Endothelial cell (in vitro differentiated cells): ENCODE measurements around the gene EPHA4. TPM values are rescaled to one million over a fixed set of nuclear protein-coding genes. Genes with fewer than 3 reads are reported as not detected.

Source experiments
- DNase-seq: peaks from one replicate; pipeline ENCODE4 v3.0.0; 2021; ENCODE audit warnings: low spot score
- H3K27ac Mint-ChIP-seq: one replicate; pipeline ENCODE4 v1.8.0; 2021; ENCODE audit warnings: mixed read lengths, inconsistent platforms; ENCODE audit not compliant: unreplicated experiment
- H3K27me3 Mint-ChIP-seq: one replicate; pipeline ENCODE4 v1.8.0; 2021; ENCODE audit warnings: mild to moderate bottlenecking, moderate library complexity, mixed read lengths, inconsistent platforms; ENCODE audit not compliant: unreplicated experiment
- H3K36me3 Mint-ChIP-seq: one replicate; pipeline ENCODE4 v1.8.0; 2021; ENCODE audit warnings: mild to moderate bottlenecking, low read depth, mixed read lengths, inconsistent platforms; ENCODE audit not compliant: unreplicated experiment
- H3K4me1 Mint-ChIP-seq: one replicate; pipeline ENCODE4 v1.8.0; 2021; ENCODE audit warnings: mild to moderate bottlenecking, mixed read lengths, inconsistent platforms; ENCODE audit not compliant: unreplicated experiment
- H3K4me3 Mint-ChIP-seq: one replicate; pipeline ENCODE4 v1.8.0; 2021; ENCODE audit warnings: mild to moderate bottlenecking, mixed read lengths, inconsistent platforms; ENCODE audit not compliant: unreplicated experiment
- H3K9me3 Mint-ChIP-seq: one replicate; pipeline ENCODE4 v1.8.0; 2021; ENCODE audit warnings: mixed read lengths, inconsistent platforms; ENCODE audit not compliant: unreplicated experiment
- total RNA-seq: library from RNA; stranded (reverse); fragmentation: NEBNext Ultra II Directional; extraction: Animal tissue kit (Norgen Biotek cat#: 25700); gene quantifications from one replicate; pipeline ENCODE4 v1.2.1, GENCODE V29; 2021; ENCODE audit not compliant: unreplicated experiment
- TF ChIP-seq, protein P1 (sequence below): fragments of 200-600 bp; sonication (generic); IDR thresholded peaks from one replicate; pipeline ENCODE4 v1.5.0; 2021; ENCODE audit warnings: antibody characterized with exemption; ENCODE audit not compliant: unreplicated experiment

The EPHA4 gene
- total RNA-seq, 1 donor from 2014 or later: 62.0 TPM

DNA sequence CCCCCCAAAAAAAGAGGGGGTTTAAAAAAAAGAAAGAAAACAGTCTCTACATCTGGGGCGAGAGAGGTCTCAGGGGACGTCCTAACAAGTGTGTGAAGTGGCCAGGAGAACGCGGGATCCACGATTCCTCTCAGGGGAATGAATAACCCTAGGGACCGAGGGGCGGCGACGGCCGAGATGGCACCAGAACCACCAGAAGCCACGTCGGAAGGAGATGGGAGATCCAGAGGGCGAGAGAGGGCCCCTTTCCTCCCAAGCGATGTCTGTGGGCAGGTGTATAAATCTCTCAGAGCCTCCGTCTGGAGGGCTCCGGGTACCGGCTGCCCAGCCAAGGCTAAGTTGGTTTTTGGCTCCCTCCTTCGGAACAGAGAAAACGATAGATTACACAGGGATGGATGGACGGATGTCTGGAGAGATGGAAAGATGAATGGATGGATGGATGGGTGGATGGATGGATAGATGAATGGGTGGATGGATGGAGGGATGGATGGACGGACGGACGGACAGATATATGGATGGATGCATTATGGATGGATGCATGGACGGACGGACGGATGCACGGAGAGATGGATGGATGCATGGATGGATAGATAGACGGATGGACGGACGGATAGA is 1.7 kb downstream of the EPHA4 start:
- Mint-ChIP-seq H3K4me1 (peaks cover 28% of the 10 kb centered on the region), H3K9me3 (no peaks in the 10 kb centered on the region), H3K27ac (peak overlapping the region; percentile 42), H3K4me3 (peak overlapping the region; percentile 98), H3K36me3 (peaks cover 7% of the 10 kb centered on the region), H3K27me3 (peaks cover 6% of the 10 kb centered on the region)
- peak; percentile 11 for DNase-seq
- TF ChIP-seq, protein P1, sequence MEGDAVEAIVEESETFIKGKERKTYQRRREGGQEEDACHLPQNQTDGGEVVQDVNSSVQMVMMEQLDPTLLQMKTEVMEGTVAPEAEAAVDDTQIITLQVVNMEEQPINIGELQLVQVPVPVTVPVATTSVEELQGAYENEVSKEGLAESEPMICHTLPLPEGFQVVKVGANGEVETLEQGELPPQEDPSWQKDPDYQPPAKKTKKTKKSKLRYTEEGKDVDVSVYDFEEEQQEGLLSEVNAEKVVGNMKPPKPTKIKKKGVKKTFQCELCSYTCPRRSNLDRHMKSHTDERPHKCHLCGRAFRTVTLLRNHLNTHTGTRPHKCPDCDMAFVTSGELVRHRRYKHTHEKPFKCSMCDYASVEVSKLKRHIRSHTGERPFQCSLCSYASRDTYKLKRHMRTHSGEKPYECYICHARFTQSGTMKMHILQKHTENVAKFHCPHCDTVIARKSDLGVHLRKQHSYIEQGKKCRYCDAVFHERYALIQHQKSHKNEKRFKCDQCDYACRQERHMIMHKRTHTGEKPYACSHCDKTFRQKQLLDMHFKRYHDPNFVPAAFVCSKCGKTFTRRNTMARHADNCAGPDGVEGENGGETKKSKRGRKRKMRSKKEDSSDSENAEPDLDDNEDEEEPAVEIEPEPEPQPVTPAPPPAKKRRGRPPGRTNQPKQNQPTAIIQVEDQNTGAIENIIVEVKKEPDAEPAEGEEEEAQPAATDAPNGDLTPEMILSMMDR: no peak

DNA sequence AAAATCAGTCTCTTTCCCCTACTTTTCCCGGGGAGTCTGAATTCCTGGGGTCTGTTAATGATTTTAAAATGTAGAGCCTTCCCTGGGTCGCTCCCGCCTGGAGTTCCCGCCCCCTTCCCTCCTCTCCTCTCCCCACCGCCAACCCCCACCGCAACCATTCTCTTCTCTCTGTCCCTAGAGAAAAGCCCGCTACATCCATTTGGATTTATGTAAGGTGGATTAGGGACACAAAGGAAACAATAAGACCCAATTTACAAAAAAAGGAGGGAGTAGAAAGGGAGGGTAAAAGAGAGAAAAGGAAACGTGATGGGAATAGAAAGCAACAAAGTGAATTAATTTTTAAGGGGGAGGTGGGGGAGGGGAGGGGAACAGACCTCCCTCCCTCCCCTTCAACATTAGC is 2.2 kb downstream of the EPHA4 start:
- TF ChIP-seq, protein P1: no peak
- H3K4me1 Mint-ChIP-seq: peaks cover 28% of the 10 kb centered on the region
- no peak for DNase-seq
- H3K36me3 Mint-ChIP-seq: peaks cover 7% of the 10 kb centered on the region
- peaks cover 5% of the 10 kb centered on the region for H3K27me3 Mint-ChIP-seq
- H3K27ac Mint-ChIP-seq: no peak overlapping the region
- H3K9me3 Mint-ChIP-seq: no peaks in the 10 kb centered on the region
- H3K4me3 Mint-ChIP-seq: peak overlapping the region; percentile 98

DNA sequence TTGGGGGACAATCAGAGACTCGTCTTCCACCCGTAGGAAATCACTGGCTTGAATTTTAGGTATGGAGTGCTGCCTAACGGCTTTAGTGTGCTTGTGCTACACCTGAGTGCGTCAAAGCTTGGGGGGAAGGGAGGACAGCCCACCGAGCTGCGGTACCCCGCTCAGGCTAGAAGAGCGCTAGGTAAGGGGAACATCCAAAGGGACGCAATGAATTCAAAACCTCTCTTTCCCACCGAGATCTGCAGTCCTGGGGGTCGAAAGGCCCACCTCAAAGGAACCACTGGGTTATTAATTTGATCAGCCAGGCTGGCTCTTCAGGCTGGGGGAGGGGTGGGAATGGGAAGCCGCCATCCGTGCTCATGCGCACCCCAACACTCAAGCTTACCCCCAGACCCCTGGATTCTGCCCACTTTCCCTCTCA is 2.7 kb downstream of the EPHA4 start:
- no peak for DNase-seq
- peaks cover 24% of the 10 kb centered on the region for H3K4me1 Mint-ChIP-seq
- H3K27ac Mint-ChIP-seq: no peak overlapping the region
- peak overlapping the region; percentile 98 for H3K4me3 Mint-ChIP-seq
- no peaks in the 10 kb centered on the region for H3K9me3 Mint-ChIP-seq
- TF ChIP-seq, protein P1: no peak
- H3K27me3 Mint-ChIP-seq: peaks cover 5% of the 10 kb centered on the region
- peaks cover 7% of the 10 kb centered on the region for H3K36me3 Mint-ChIP-seq

DNA sequence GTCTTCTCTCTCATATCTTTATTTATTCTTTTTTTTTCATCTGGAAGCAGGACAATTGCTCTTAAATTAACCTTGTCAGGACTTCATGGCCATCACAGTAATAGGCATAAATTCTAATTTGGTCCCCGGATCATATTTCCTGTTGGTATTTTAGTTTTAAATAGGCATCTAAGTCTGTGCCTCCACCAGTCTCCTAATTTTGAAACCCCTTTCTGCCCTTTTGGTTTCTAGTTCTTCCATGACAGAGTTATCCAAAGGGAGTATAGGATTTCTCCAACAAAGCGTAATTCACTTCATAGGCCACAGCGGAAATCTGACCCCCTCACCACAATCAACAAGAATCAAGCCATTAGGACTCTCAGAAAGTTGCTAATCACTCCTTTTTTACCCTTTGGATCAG is 3.8 kb downstream of the EPHA4 start:
- Mint-ChIP-seq H3K4me1 (peaks cover 24% of the 10 kb centered on the region), H3K4me3 (no peak overlapping the region), H3K9me3 (no peaks in the 10 kb centered on the region), H3K36me3 (peaks cover 15% of the 10 kb centered on the region), H3K27ac (no peak overlapping the region), H3K27me3 (peaks cover 5% of the 10 kb centered on the region)
- DNase-seq: no peak
- TF ChIP-seq, protein P1: no peak

DNA sequence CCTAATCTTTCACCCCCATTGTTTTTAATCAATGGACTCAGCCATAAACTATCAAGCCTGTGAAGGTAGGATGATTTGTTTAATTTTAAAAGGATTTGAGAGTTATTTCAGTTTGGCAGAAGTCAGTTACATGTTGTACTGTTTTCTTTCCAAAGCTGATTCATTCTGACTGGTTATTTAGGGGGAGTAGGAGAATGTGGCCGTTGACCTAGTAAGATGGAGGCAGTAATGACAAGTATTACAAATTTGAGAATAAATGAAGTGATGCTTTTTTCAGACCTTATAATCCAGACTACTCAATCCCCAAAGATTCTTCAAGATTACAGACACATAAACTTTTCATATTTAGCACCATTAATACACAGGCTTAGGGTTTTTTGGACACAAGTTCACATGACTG is 4.3 kb downstream of the EPHA4 start:
- no peak overlapping the region for H3K27ac Mint-ChIP-seq
- TF ChIP-seq, protein P1: no peak
- H3K36me3 Mint-ChIP-seq: peaks cover 19% of the 10 kb centered on the region
- H3K4me3 Mint-ChIP-seq: no peak overlapping the region
- H3K4me1 Mint-ChIP-seq: peaks cover 24% of the 10 kb centered on the region
- DNase-seq: no peak
- H3K27me3 Mint-ChIP-seq: peaks cover 5% of the 10 kb centered on the region
- H3K9me3 Mint-ChIP-seq: no peaks in the 10 kb centered on the region
